K562 (cell line): Measurements from ENCODE around the gene TEX48. TPM values are rescaled to one million over a fixed set of nuclear protein-coding genes. Genes with fewer than 3 reads are reported as not detected.

Experiments
- CTCF ChIP-seq, 3 experiments: IDR thresholded peaks in 2 of 3; conservative IDR thresholded peaks in 1 of 3; 2 replicates each; pipeline ENCODE4 v1.5.1; 2011 to 2012; ENCODE audit warnings: low read length in 3 of 3, mild to moderate bottlenecking in 3 of 3, control low read depth in 2 of 3, improper control_type of control experiment in 1 of 3, inconsistent platforms in 1 of 3, low read depth in 1 of 3, mixed read lengths in 1 of 3, moderate library complexity in 1 of 3; ENCODE audit not compliant: insufficient read depth in 2 of 3
- MAZ ChIP-seq, 2 experiments: fragments of 450-650 bp in 1 of 2; sonication (generic) in 1 of 2; formaldehyde crosslinking; IDR thresholded peaks in 1 of 2; conservative IDR thresholded peaks in 1 of 2; 2 replicates each; pipeline versions ENCODE4 v1.4.0 to v1.5.0; 2020; ENCODE audit warnings: mild to moderate bottlenecking in 1 of 2, missing genetic modification reagents in 1 of 2
- POLR2H ChIP-seq: IDR thresholded peaks from 2 replicates; pipeline ENCODE4 v1.6.1; 2016; ENCODE audit warnings: missing genetic modification characterization, low read depth, mild to moderate bottlenecking, control low read depth, missing compliant biosample characterization, moderate library complexity
- TFAP4 ChIP-seq: sonication (generic); formaldehyde crosslinking; IDR thresholded peaks from 2 replicates; pipeline ENCODE4 v1.8.0; 2022; ENCODE audit warnings: missing genetic modification reagents, mild to moderate bottlenecking, moderate library complexity, borderline replicate concordance
- ZKSCAN8 ChIP-seq: fragments of 200-800 bp; sonication (Bioruptor generic); IDR thresholded peaks from 2 replicates; pipeline ENCODE4 v1.6.1; 2016; ENCODE audit warnings: missing genetic modification characterization, missing compliant biosample characterization
- polyA plus RNA-seq, 8 experiments: library from polyadenylated mRNA; depleted of rRNA in 4 of 8; stranded (reverse) in 5 of 8; unstranded in 3 of 8; fragments of >200 nt; fragmentation: Nextera tagmentation in 2 of 8; fragmentation: Illumina TruSeq in 1 of 8; extraction: Ambion mirVana in 2 of 8; extraction: Trizol in 1 of 8; gene quantifications; 2 replicates each; pipeline versions ENCODE4 v1.2.1 to v1.2.3, GENCODE V29; 2011 to 2014; ENCODE audit warnings: inconsistent platforms in 1 of 8, missing spikeins in 1 of 8
- total RNA-seq, 7 experiments: library from RNA; depleted of rRNA in 6 of 7; stranded (reverse); fragments of >200 nt in 6 of 7; fragmentation: Illumina TruSeq in 2 of 7; extraction: Trizol in 2 of 7; gene quantifications; 2 replicates each; pipeline versions ENCODE4 v1.2.1 to v1.2.3, GENCODE V29; 2011 to 2021; ENCODE audit warnings: low replicate concordance in 1 of 7

The TEX48 gene
- total and polyA plus RNA-seq, 9 of the 15 experiments (the other 6 are each of a cell fraction or from before 2014, with no cell fraction given) = not detected

- TF ChIP-seq CTCF (IDR thresholded peaks at IDR 0.05 in 2 of 3, conservative IDR thresholded peaks at IDR 0.05 in 1 of 3; ENCODE audit: insufficient read depth in 2 of 3, low read depth in 1 of 3, low read length in 3 of 3) (peak; percentile 70 to 89 (median 80)), MAZ (CRISPR knock-in tag; conservative IDR thresholded peaks at IDR 0.05 in 1 of 2, IDR thresholded peaks at IDR 0.05 in 1 of 2) (no peak), TFAP4 (CRISPR knock-in tag) (no peak), POLR2H (tag) (no peak), ZKSCAN8 (CRISPR knock-in tag) (peak; percentile 96)
Observed at GRCh38 chr9:114662081-114662989, 19.7 kb downstream of the TEX48 start (continued).
